HL-60 (cell line): ENCODE data around the gene AKAP10.

Source experiments
- GABPA ChIP-seq: IDR thresholded peaks from 2 replicates; pipeline ENCODE4 v1.6.1; 2012; ENCODE audit warnings: low read depth
- POLR2AphosphoS5 ChIP-seq: IDR thresholded peaks from 2 replicates; pipeline ENCODE4 v1.6.1; 2012; ENCODE audit warnings: low read depth
- TF ChIP-seq, protein P1 (sequence below): IDR thresholded peaks from 2 replicates; pipeline ENCODE4 v1.6.1; 2012; ENCODE audit warnings: low read depth; ENCODE audit not compliant: insufficient replicate concordance
- TF ChIP-seq, protein P2 (sequence below): IDR thresholded peaks from one replicate; pipeline ENCODE4 v1.5.1; 2011; ENCODE audit warnings: low read length, control low read depth, inconsistent platforms; ENCODE audit not compliant: insufficient read depth

- TF ChIP-seq GABPA (no peak), POLR2AphosphoS5 (no peak)
- TF ChIP-seq, protein P1, sequence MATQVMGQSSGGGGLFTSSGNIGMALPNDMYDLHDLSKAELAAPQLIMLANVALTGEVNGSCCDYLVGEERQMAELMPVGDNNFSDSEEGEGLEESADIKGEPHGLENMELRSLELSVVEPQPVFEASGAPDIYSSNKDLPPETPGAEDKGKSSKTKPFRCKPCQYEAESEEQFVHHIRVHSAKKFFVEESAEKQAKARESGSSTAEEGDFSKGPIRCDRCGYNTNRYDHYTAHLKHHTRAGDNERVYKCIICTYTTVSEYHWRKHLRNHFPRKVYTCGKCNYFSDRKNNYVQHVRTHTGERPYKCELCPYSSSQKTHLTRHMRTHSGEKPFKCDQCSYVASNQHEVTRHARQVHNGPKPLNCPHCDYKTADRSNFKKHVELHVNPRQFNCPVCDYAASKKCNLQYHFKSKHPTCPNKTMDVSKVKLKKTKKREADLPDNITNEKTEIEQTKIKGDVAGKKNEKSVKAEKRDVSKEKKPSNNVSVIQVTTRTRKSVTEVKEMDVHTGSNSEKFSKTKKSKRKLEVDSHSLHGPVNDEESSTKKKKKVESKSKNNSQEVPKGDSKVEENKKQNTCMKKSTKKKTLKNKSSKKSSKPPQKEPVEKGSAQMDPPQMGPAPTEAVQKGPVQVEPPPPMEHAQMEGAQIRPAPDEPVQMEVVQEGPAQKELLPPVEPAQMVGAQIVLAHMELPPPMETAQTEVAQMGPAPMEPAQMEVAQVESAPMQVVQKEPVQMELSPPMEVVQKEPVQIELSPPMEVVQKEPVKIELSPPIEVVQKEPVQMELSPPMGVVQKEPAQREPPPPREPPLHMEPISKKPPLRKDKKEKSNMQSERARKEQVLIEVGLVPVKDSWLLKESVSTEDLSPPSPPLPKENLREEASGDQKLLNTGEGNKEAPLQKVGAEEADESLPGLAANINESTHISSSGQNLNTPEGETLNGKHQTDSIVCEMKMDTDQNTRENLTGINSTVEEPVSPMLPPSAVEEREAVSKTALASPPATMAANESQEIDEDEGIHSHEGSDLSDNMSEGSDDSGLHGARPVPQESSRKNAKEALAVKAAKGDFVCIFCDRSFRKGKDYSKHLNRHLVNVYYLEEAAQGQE, result no peak
- TF ChIP-seq, protein P2, sequence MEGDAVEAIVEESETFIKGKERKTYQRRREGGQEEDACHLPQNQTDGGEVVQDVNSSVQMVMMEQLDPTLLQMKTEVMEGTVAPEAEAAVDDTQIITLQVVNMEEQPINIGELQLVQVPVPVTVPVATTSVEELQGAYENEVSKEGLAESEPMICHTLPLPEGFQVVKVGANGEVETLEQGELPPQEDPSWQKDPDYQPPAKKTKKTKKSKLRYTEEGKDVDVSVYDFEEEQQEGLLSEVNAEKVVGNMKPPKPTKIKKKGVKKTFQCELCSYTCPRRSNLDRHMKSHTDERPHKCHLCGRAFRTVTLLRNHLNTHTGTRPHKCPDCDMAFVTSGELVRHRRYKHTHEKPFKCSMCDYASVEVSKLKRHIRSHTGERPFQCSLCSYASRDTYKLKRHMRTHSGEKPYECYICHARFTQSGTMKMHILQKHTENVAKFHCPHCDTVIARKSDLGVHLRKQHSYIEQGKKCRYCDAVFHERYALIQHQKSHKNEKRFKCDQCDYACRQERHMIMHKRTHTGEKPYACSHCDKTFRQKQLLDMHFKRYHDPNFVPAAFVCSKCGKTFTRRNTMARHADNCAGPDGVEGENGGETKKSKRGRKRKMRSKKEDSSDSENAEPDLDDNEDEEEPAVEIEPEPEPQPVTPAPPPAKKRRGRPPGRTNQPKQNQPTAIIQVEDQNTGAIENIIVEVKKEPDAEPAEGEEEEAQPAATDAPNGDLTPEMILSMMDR, result no peak
Observed at GRCh38 chr17:19874256-19874655, 103.4 kb downstream of the AKAP10 start.
